Stimulated activated CD4-positive, alpha-beta T cell treated with anti-CD3 and anti-CD28 coated beads, Interleukin-15, amount 100 ng/mL, for 1 hour (primary cell): ENCODE results near the gene CDR2.

Experiments
- DNase-seq, 2 donors: peaks; one replicate each; pipeline ENCODE4 v3.0.0-alpha.2; 2020; ENCODE audit warnings: low read depth in 1 of 2, low spot score in 1 of 2

Gene CDR2

GRCh38 chr16:22325598-22326368 is 48.6 kb downstream of the CDR2 start:
- DNase-seq, result no peak

GRCh38 chr16:22324787-22325597 is 49.4 kb downstream of the CDR2 start:
- no peak for DNase-seq

DNA sequence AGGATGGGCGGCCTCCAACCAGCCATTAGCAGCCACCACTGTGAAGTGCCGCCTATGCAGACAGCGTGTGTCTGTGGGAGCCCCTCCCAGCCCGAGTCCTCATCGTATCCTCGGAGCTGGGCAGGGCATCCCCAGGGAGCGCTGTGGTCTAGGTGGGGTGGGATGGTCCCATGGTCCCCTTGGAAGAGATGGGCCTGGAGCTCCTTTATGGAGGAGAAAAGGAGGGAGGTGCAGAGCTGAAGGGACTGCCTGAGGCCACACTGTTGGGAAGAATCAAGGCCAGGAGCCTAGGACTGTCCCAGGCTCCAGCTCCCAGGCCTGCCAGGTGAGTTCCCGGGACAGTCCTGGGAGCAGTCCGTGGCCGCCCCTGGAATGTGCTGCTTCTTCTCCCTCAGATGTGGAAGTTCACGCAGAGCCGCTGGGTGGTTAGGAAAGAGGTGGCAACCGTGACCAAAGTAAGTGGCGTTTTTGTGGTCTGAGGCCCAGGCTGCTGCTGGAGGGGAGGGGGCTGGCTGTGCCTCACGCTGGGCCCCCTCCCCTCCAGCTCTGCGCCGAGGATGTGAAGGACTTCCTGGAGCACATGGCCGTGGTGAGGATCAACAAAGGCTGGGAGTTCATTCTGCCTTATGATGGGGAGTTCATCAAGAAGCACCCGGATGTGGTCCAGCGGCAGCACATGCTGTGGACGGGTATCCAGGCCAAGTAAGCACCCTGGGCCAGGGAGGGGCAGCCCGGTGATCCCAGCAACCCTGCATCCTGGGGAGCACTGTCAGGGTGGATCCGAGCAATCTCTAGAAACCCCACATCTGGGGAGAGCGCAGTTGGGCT is 50.2 kb downstream of the CDR2 start:
- DNase-seq, result no peak

- no peak for DNase-seq
Observed at GRCh38 chr16:22323173-22323958, 51.1 kb downstream of the CDR2 start.

DNA sequence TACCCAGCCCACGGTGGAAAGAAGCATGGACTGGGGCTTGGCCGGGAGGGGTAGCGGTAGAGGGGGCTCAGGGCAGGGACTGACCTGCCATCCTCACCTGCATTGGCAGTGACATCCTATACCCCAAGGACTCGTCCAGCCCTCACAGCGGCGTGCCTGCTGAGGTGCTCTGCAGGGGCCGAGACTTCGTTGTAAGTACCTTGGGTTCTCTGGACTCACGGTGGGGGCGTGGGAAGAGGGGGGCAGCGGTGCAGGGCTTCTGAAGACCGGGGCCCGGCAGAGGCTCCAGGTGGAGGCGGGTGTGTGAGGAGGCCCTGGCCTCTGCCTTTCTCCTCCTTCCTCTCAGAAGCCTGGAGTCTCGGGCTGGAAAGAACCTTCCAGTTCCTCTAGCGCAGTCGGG is 51.7 kb downstream of the CDR2 start:
- DNase-seq, result no peak

DNA sequence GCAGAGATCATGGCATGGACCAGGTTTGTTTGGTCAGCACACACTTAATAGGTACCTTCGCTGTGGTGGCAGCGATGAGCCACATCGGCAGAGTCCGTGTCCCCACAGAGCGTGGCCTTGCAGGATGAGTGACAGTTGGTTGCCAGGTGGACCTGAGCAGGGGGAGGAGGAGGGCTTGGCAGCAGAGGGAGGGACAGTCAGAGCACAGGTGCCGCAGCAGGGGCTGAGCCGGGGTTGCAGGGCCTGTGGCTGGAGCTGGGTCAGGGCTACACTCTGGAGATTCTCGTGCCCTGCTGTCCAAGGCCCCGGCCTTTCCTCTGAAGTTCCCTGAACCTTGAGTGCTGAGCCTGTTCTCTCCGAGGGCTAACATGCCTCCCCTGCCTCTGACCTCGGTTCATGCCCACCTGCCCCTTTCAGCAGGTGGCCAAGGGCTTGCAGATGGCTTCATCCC is 52.4 kb downstream of the CDR2 start:
- DNase-seq, result no peak

- DNase-seq, result peak; percentile 40 to 51
Observed at GRCh38 chr16:22321340-22322001, 52.9 kb downstream of the CDR2 start.

GRCh38 chr16:22320572-22321339 is 53.7 kb downstream of the CDR2 start:
- DNase-seq, result no peak

GRCh38 chr16:22318690-22319358 is 55.6 kb downstream of the CDR2 start:
- peak in 1 of 2 donors; percentile 38 for DNase-seq

GRCh38 chr16:22317625-22318024 is 56.8 kb downstream of the CDR2 start:
- no peak for DNase-seq

DNA sequence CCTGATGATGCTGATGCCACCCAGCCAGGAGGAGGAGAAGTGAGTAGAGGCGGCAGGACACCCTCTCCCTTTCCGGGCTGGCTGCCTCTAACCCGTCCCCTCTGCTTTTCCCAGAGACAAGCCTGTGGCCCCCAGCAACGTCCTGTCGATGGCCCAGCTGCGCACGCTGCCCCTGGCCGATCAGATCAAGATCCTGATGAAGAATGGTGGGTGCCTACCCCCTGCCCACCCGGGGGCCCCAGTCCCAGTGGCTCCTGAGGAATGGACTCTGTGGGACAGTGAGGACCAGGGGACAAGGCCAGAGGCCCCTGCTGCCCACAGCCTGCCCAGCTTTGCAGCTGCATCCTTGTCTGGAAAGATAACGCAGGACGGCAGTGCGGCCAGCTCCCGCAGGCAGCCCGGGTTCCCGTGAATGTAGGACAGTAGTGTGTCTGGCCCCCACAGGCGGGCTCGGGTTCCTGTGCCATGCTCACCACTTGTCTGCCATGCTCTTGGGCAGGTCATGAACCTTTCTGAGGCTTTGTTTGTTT is 57.4 kb downstream of the CDR2 start:
- no peak for DNase-seq

DNA sequence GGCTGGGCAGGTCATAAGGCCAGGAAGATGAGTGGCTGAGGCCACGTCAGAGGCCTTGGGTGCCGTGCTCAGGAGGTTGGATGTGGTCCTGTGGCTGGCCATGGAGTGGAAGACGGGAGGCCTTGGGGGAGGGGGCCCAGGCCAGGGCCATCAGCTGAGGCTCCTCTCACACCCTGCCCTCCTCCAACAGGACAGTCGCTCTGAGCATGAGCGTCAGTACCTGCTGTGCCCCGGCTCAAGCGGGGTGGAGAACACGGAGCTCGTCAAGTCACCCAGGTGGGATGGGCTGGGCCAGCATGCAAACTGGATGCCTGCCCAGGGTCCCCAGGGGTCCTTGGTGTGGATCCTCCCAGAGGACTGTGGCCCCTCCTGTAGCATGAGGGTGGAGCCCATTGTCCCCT is 58.0 kb downstream of the CDR2 start:
- DNase-seq, result no peak

GRCh38 chr16:22315979-22316378 is 58.4 kb downstream of the CDR2 start:
- DNase-seq, result no peak

GRCh38 chr16:22314661-22315626 is 59.5 kb downstream of the CDR2 start:
- DNase-seq, result no peak

GRCh38 chr16:22313876-22314470 is 60.4 kb downstream of the CDR2 start:
- DNase-seq, result no peak

DNA sequence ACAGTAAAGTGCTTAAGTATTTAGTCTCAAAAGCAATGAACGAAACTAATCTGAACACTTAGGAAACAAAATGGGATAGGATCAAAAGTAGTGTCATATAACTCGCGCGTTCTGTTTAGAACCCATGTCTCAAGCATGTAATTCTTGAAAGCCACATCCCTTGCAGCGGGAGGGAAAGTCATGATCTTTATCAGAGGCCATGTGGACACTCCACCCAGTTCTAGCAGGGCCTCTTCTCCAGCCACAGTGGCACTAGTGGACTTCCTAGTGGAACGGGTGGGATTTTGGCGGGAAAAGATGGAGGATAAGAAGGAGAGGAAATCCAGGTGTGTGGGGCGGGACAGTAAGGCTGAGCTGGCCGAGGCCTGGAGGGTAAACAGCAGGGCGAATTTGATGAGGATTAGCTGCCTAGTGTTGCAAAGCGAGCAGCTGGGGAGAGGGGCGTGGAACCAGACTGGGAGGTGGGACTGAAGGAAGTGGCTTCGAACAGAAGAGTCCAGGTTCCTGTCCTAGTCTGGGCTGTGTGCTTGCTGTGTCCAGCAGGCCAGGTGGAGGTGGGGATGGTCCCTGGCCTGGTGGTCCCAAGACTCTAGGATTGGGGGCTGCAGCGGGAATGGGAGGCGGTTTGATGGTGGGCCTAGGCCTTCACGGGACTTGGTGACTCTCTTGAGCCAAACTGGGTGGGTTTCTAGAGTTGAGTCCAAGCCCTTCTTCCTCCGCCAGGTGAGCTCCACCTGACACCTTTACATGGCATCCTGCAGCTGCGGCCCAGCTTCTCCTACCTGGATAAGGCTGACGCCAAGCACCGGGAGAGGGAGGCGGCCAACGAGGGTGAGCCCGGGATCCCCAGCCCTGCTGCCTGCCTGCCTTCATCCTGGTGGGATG is 61.3 kb downstream of the CDR2 start:
- DNase-seq, result no peak
